Measurements from ENCODE around the gene KDM1B.
"Not testable (repeated sequence)": the region's sequence is repeated elsewhere in the genome, so short reads cannot be mapped to it uniquely, and the experiment has no call there.

Gene KDM1B

GRCh38 chr6:18147616-18148015 is 7.6 kb upstream of the KDM1B start:
- no peaks in the 10 kb centered on the region for H3K9me2 ChIP-seq (replicated peaks; ENCODE audit: insufficient read depth, low read length)
- no peaks in the 10 kb centered on the region for H3K9me3 ChIP-seq (replicated peaks; ENCODE audit: insufficient read depth, low read length)
- no peak overlapping the region for H3K4me2 ChIP-seq (ENCODE audit: low read depth, low read length)
- no peaks in the 10 kb centered on the region for H3K36me3 ChIP-seq (replicated peaks; ENCODE audit: insufficient read depth, low read length)
- no peak overlapping the region for H3K9ac ChIP-seq (ENCODE audit: low read length)
- no peaks in the 10 kb centered on the region for H3K27me3 ChIP-seq (replicated peaks; ENCODE audit: insufficient read depth, low read length)
- H2AFZ ChIP-seq (ENCODE audit: low read length): no peak overlapping the region
- no peak overlapping the region for H3K27ac ChIP-seq (ENCODE audit: low read length)
- H4K20me1 ChIP-seq (ENCODE audit: insufficient read depth, low read length): no peaks in the 10 kb centered on the region
- H3K4me1 ChIP-seq (ENCODE audit: low read length): no peaks in the 10 kb centered on the region
- H3F3A ChIP-seq (ENCODE audit: insufficient read depth, low read length): no peaks in the 10 kb centered on the region
- no peaks in the 10 kb centered on the region for H3K79me2 ChIP-seq (ENCODE audit: low read length)
- no peak overlapping the region for H3K4me3 ChIP-seq (ENCODE audit: low read length)
- no peak for DNase-seq
- TF ChIP-seq, protein P1, sequence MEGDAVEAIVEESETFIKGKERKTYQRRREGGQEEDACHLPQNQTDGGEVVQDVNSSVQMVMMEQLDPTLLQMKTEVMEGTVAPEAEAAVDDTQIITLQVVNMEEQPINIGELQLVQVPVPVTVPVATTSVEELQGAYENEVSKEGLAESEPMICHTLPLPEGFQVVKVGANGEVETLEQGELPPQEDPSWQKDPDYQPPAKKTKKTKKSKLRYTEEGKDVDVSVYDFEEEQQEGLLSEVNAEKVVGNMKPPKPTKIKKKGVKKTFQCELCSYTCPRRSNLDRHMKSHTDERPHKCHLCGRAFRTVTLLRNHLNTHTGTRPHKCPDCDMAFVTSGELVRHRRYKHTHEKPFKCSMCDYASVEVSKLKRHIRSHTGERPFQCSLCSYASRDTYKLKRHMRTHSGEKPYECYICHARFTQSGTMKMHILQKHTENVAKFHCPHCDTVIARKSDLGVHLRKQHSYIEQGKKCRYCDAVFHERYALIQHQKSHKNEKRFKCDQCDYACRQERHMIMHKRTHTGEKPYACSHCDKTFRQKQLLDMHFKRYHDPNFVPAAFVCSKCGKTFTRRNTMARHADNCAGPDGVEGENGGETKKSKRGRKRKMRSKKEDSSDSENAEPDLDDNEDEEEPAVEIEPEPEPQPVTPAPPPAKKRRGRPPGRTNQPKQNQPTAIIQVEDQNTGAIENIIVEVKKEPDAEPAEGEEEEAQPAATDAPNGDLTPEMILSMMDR (IDR thresholded peaks at IDR 0.05; ENCODE audit: low read length): no peak

GRCh38 chr6:18148304-18149025 is 6.8 kb upstream of the KDM1B start:
- TF ChIP-seq, protein P1 (IDR thresholded peaks at IDR 0.05; ENCODE audit: low read length): no peak
- no peak for TF ChIP-seq EZH2phosphoT487 (IDR thresholded peaks at IDR 0.05; ENCODE audit: low read length)
- no peak for TF ChIP-seq EZH2 (optimal IDR thresholded peaks at IDR 0.05; ENCODE audit: low read depth, low read length)
- H3K4me1 ChIP-seq (ENCODE audit: low read length): no peaks in the 10 kb centered on the region
- no peaks in the 10 kb centered on the region for H4K20me1 ChIP-seq (ENCODE audit: insufficient read depth, low read length)
- H3K27ac ChIP-seq (ENCODE audit: low read length): no peak overlapping the region
- no peaks in the 10 kb centered on the region for H3K27me3 ChIP-seq (replicated peaks; ENCODE audit: insufficient read depth, low read length)
- no peak overlapping the region for H3K4me3 ChIP-seq (ENCODE audit: low read length)
- no peaks in the 10 kb centered on the region for H3F3A ChIP-seq (ENCODE audit: insufficient read depth, low read length)
- no peaks in the 10 kb centered on the region for H3K9me2 ChIP-seq (replicated peaks; ENCODE audit: insufficient read depth, low read length)
- no peaks in the 10 kb centered on the region for H3K79me2 ChIP-seq (ENCODE audit: low read length)
- H3K9me3 ChIP-seq (replicated peaks; ENCODE audit: insufficient read depth, low read length): no peaks in the 10 kb centered on the region
- no peaks in the 10 kb centered on the region for H3K36me3 ChIP-seq (replicated peaks; ENCODE audit: insufficient read depth, low read length)
- H3K4me2 ChIP-seq (ENCODE audit: low read depth, low read length): no peak overlapping the region
- H3K9ac ChIP-seq (ENCODE audit: low read length): no peak overlapping the region
- no peak for DNase-seq
- H2AFZ ChIP-seq (ENCODE audit: low read length): no peak overlapping the region

DNA sequence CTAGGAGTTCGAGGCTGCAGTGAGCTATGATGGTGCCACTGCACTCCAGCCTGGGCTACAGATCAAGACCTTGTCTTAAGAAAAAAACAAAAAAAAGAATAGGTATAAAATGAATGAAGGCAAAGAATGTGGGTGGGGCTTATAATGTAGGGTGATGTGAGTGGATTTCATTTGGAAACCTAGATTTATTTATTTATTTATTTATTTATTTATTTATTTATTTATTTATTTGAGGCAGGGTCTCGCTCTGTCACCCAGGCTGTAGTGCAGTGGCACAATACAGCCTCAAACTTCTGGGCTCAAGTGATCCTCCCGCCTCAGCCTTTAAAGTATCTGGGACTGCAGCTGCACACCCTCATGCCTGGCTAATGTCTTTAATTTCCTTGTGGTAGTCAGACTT is 3.8 kb upstream of the KDM1B start:
- not testable (repeated sequence) for H3K36me3 ChIP-seq (replicated peaks; ENCODE audit: insufficient read depth, low read length); H4K20me1 ChIP-seq (ENCODE audit: insufficient read depth, low read length); DNase-seq; H2AFZ ChIP-seq (ENCODE audit: low read length); H3K79me2 ChIP-seq (ENCODE audit: low read length); H3K9me3 ChIP-seq (replicated peaks; ENCODE audit: insufficient read depth, low read length); H3K4me1 ChIP-seq (ENCODE audit: low read length); H3K4me3 ChIP-seq (ENCODE audit: low read length); H3K9ac ChIP-seq (ENCODE audit: low read length); H3K4me2 ChIP-seq (ENCODE audit: low read depth, low read length); H3K27me3 ChIP-seq (replicated peaks; ENCODE audit: insufficient read depth, low read length); H3K27ac ChIP-seq (ENCODE audit: low read length); H3K9me2 ChIP-seq (replicated peaks; ENCODE audit: insufficient read depth, low read length)
- peaks cover 10% of the 10 kb centered on the region; the same call in 1 of the 2 replicates for H3F3A ChIP-seq (ENCODE audit: insufficient read depth, low read length)

DNA sequence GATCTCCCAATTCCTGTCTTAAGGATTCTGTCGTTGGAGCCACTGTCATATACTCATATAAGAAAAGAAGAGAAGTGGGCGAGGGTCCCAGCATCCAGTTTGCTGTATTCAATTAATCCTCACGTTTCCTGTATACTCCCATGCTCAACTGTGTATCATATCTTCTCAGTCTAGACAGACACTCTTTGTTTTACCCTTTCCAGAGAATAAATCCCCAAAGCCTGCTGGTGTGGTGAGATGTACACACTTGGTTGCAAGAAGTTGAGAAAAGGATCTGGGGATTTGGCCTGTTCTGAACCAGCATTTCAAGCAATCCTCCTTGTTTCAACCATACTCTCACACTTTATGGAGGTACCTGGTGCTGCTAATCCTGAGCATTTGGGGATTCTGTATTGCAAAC is 3.4 kb upstream of the KDM1B start:
- H3F3A ChIP-seq (ENCODE audit: insufficient read depth, low read length): peaks cover 11% of the 10 kb centered on the region; the same call in 1 of the 2 replicates
- DNase-seq: no peak
- H3K4me3 ChIP-seq (ENCODE audit: low read length): no peak overlapping the region
- H3K9me3 ChIP-seq (replicated peaks; ENCODE audit: insufficient read depth, low read length): no peaks in the 10 kb centered on the region
- no peak overlapping the region for H3K9ac ChIP-seq (ENCODE audit: low read length)
- H3K27me3 ChIP-seq (replicated peaks; ENCODE audit: insufficient read depth, low read length): no peaks in the 10 kb centered on the region
- no peak overlapping the region for H3K4me2 ChIP-seq (ENCODE audit: low read depth, low read length)
- no peaks in the 10 kb centered on the region for H3K36me3 ChIP-seq (replicated peaks; ENCODE audit: insufficient read depth, low read length)
- no peaks in the 10 kb centered on the region for H3K4me1 ChIP-seq (ENCODE audit: low read length)
- TF ChIP-seq EZH2 (optimal IDR thresholded peaks at IDR 0.05; ENCODE audit: low read depth, low read length) (no peak), EZH2phosphoT487 (IDR thresholded peaks at IDR 0.05; ENCODE audit: low read length) (no peak)
- TF ChIP-seq, protein P1 (IDR thresholded peaks at IDR 0.05; ENCODE audit: low read length): no peak
- H2AFZ ChIP-seq (ENCODE audit: low read length): no peak overlapping the region
- no peak overlapping the region for H3K27ac ChIP-seq (ENCODE audit: low read length)
- H4K20me1 ChIP-seq (ENCODE audit: insufficient read depth, low read length): no peaks in the 10 kb centered on the region
- H3K9me2 ChIP-seq (replicated peaks; ENCODE audit: insufficient read depth, low read length): no peaks in the 10 kb centered on the region
- H3K79me2 ChIP-seq (ENCODE audit: low read length): no peaks in the 10 kb centered on the region
